NCI-H187 (cell line): ENCODE data around the gene MASP1.
"Not testable (repeated sequence)": the region's sequence is repeated elsewhere in the genome, so short reads cannot be mapped to it uniquely, and the experiment has no call there.

ENCODE experiments used
- DNase-seq, 2 experiments: peaks; one replicate each; lab custom pipeline; 2025; lab: John Stamatoyannopoulos, UW

MASP1 gene

GRCh38 chr3:187265461-187265955 lies 26.0 kb downstream of the MASP1 start:
- DNase-seq, result no peak

GRCh38 chr3:187264911-187265310 lies 26.6 kb downstream of the MASP1 start:
- DNase-seq, result no peak

GRCh38 chr3:187264021-187264420 lies 27.5 kb downstream of the MASP1 start:
- no peak for DNase-seq

GRCh38 chr3:187263270-187263669 lies 28.3 kb downstream of the MASP1 start:
- DNase-seq, result no peak

- no peak for DNase-seq
Observed at GRCh38 chr3:187262360-187262759, 29.2 kb downstream of the MASP1 start.

- DNase-seq, result no peak
Observed at GRCh38 chr3:187261541-187261969, 30.0 kb downstream of the MASP1 start.

GRCh38 chr3:187259171-187259570 lies 32.4 kb downstream of the MASP1 start:
- no peak for DNase-seq

- no peak for DNase-seq
Observed at GRCh38 chr3:187257992-187258692, 33.4 kb downstream of the MASP1 start.

- no peak for DNase-seq
Observed at GRCh38 chr3:187257471-187257870, 34.1 kb downstream of the MASP1 start.

GRCh38 chr3:187256051-187256616 lies 35.4 kb downstream of the MASP1 start:
- DNase-seq, result no peak

GRCh38 chr3:187255314-187255713 lies 36.2 kb downstream of the MASP1 start:
- no peak for DNase-seq

- no peak for DNase-seq
Observed at GRCh38 chr3:187252311-187252710, 39.2 kb downstream of the MASP1 start.

- DNase-seq, result no peak
Observed at GRCh38 chr3:187251599-187251998, 39.9 kb downstream of the MASP1 start.

- DNase-seq, result no peak
Observed at GRCh38 chr3:187247398-187247797, 44.1 kb downstream of the MASP1 start.

- DNase-seq, result no peak
Observed at GRCh38 chr3:187243933-187244524, 47.5 kb downstream of the MASP1 start.

- DNase-seq, result no peak
Observed at GRCh38 chr3:187242900-187243299, 48.6 kb downstream of the MASP1 start.

- DNase-seq, result no peak
Observed at GRCh38 chr3:187242435-187242834, 49.1 kb downstream of the MASP1 start.

GRCh38 chr3:187238835-187239234 lies 52.7 kb downstream of the MASP1 start:
- not testable (repeated sequence) for DNase-seq

- DNase-seq, result no peak
Observed at GRCh38 chr3:187238239-187238638, 53.3 kb downstream of the MASP1 start.

GRCh38 chr3:187237741-187238140 lies 53.8 kb downstream of the MASP1 start:
- no peak for DNase-seq

- DNase-seq, result no peak
Observed at GRCh38 chr3:187236962-187237361, 54.6 kb downstream of the MASP1 start.

- no peak for DNase-seq
Observed at GRCh38 chr3:187230011-187230410, 61.5 kb downstream of the MASP1 start.

- no peak for DNase-seq
Observed at GRCh38 chr3:187228740-187229139, 62.8 kb downstream of the MASP1 start.
